WTC11 (cell line): Measurements from ENCODE around the gene LRTM2. TPM values are rescaled to one million over a fixed set of nuclear protein-coding genes. Genes with fewer than 3 reads are reported as not detected.

Source experiments
- ATAC-seq: fragments of 200-7000 bp; cut with Tn5 transposase; 2 replicates; pipeline ENCODE4 v1.10.0; 2021; ENCODE audit warnings: mild to moderate bottlenecking, moderate library complexity
- CTCF ChIA-PET: fragments of 300-600 bp; sonication (Branson Sonifier 250); formaldehyde crosslinking; loops from one replicate; lab custom pipeline; 2021; ENCODE audit warnings: antibody characterized with exemption; lab: Charles Lee
- POLR2A ChIA-PET: fragments of 350-600 bp; sonication (Branson Sonifier 250); formaldehyde crosslinking; loops from one replicate; lab custom pipeline; 2021; ENCODE audit warnings: antibody characterized with exemption; lab: Charles Lee
- DNase-seq: peaks from one replicate; pipeline ENCODE4 v3.0.0; 2021; ENCODE audit warnings: low spot score
- H3K27ac Mint-ChIP-seq: 2 replicates; pipeline ENCODE4 v1.8.0; 2021; ENCODE audit warnings: mixed read lengths
- H3K27me3 Mint-ChIP-seq: 2 replicates; pipeline ENCODE4 v1.8.0; 2021; ENCODE audit warnings: low read depth, mild to moderate bottlenecking, moderate library complexity, mixed read lengths
- H3K36me3 Mint-ChIP-seq: 2 replicates; pipeline ENCODE4 v1.8.0; 2021; ENCODE audit warnings: mixed read lengths
- H3K4me1 Mint-ChIP-seq: 2 replicates; pipeline ENCODE4 v1.8.0; 2022; ENCODE audit warnings: mixed read lengths
- H3K4me3 Mint-ChIP-seq: 2 replicates; pipeline ENCODE4 v1.8.0; 2021; ENCODE audit warnings: mild to moderate bottlenecking, moderate library complexity, mixed read lengths
- H3K9me3 Mint-ChIP-seq: 2 replicates; pipeline ENCODE4 v1.8.0; 2021; ENCODE audit warnings: mixed read lengths
- AR ChIP-seq: fragments of 250-450 bp; sonication (Bioruptor Pico); IDR thresholded peaks from 2 replicates; pipeline ENCODE4 v1.9.0; 2021; ENCODE audit warnings: mild to moderate bottlenecking
- ARID4B ChIP-seq: sonication (generic); formaldehyde crosslinking; IDR thresholded peaks from 2 replicates; pipeline ENCODE4 v1.8.0; 2023; ENCODE audit warnings: missing genetic modification reagents, mild to moderate bottlenecking, borderline replicate concordance
- CBFB ChIP-seq: sonication (generic); formaldehyde crosslinking; IDR thresholded peaks from 2 replicates; pipeline ENCODE4 v1.8.1; 2022; ENCODE audit warnings: mild to moderate bottlenecking, low read depth, missing genetic modification reagents
- CREM ChIP-seq: sonication (generic); formaldehyde crosslinking; IDR thresholded peaks from 2 replicates; pipeline ENCODE4 v1.8.1; 2022; ENCODE audit warnings: mild to moderate bottlenecking, missing genetic modification reagents, moderate library complexity
- EMX1 ChIP-seq: fragments of 250-450 bp; sonication (Bioruptor Pico); IDR thresholded peaks from 2 replicates; pipeline ENCODE4 v1.8.0; 2021; ENCODE audit warnings: mild to moderate bottlenecking
- HMGA2 ChIP-seq: fragments of 250-450 bp; sonication (Bioruptor Pico); IDR thresholded peaks from 2 replicates; pipeline ENCODE4 v1.4.0; 2021; ENCODE audit warnings: mild to moderate bottlenecking, moderate library complexity
- IRF1 ChIP-seq: sonication (generic); formaldehyde crosslinking; IDR thresholded peaks from 2 replicates; pipeline ENCODE4 v1.8.0; 2023; ENCODE audit warnings: missing genetic modification reagents
- KAT7 ChIP-seq: sonication (generic); formaldehyde crosslinking; IDR thresholded peaks from 2 replicates; pipeline ENCODE4 v1.8.1; 2023; ENCODE audit warnings: missing genetic modification reagents, mild to moderate bottlenecking, borderline replicate concordance
- MXD4 ChIP-seq: fragments of 250-450 bp; sonication (Bioruptor Pico); IDR thresholded peaks from 2 replicates; pipeline ENCODE4 v1.8.0; 2021; ENCODE audit warnings: mild to moderate bottlenecking, moderate library complexity, borderline replicate concordance
- MYBL2 ChIP-seq: sonication (generic); formaldehyde crosslinking; IDR thresholded peaks from 2 replicates; pipeline ENCODE4 v1.8.1; 2023; ENCODE audit warnings: mild to moderate bottlenecking, moderate library complexity, missing genetic modification reagents
- NFE2L1 ChIP-seq: sonication (generic); formaldehyde crosslinking; IDR thresholded peaks from 2 replicates; pipeline ENCODE4 v1.8.1; 2023; ENCODE audit warnings: missing genetic modification reagents
- NR1H2 ChIP-seq: sonication (generic); formaldehyde crosslinking; IDR thresholded peaks from 2 replicates; pipeline ENCODE4 v1.9.0; 2021; ENCODE audit warnings: mild to moderate bottlenecking, moderate library complexity, missing genetic modification reagents
- SMAD4 ChIP-seq: sonication (generic); formaldehyde crosslinking; IDR thresholded peaks from 2 replicates; pipeline ENCODE4 v1.8.0; 2022; ENCODE audit warnings: mild to moderate bottlenecking, missing genetic modification reagents
- TEAD1 ChIP-seq: sonication (generic); formaldehyde crosslinking; IDR thresholded peaks from 2 replicates; pipeline ENCODE4 v1.8.0; 2022; ENCODE audit warnings: mild to moderate bottlenecking, missing genetic modification reagents
- TEAD4 ChIP-seq: sonication (generic); formaldehyde crosslinking; IDR thresholded peaks from 2 replicates; pipeline ENCODE4 v1.8.0; 2022; ENCODE audit warnings: mild to moderate bottlenecking, missing genetic modification reagents
- TP53 ChIP-seq: sonication (generic); formaldehyde crosslinking; IDR thresholded peaks from 2 replicates; pipeline ENCODE4 v1.8.1; 2023; ENCODE audit warnings: mild to moderate bottlenecking, missing genetic modification reagents
- USF2 ChIP-seq: sonication (generic); formaldehyde crosslinking; IDR thresholded peaks from 2 replicates; pipeline ENCODE4 v1.8.1; 2023; ENCODE audit warnings: mild to moderate bottlenecking, missing genetic modification reagents, moderate library complexity
- ZNF219 ChIP-seq: sonication (generic); formaldehyde crosslinking; IDR thresholded peaks from 2 replicates; pipeline ENCODE4 v1.8.0; 2023; ENCODE audit warnings: missing genetic modification reagents, mild to moderate bottlenecking, borderline replicate concordance
- ZNF232 ChIP-seq: sonication (generic); formaldehyde crosslinking; IDR thresholded peaks from 2 replicates; pipeline ENCODE4 v1.8.0; 2022; ENCODE audit warnings: mild to moderate bottlenecking, missing genetic modification reagents
- ZSCAN18 ChIP-seq: fragments of 250-450 bp; sonication (Bioruptor Pico); IDR thresholded peaks from 2 replicates; pipeline ENCODE4 v2.1.2; 2022; ENCODE audit warnings: mild to moderate bottlenecking, moderate library complexity
- total RNA-seq: library from RNA; stranded (reverse); gene quantifications from 3 replicates; pipeline ENCODE4 v1.2.3, GENCODE V29; 2021

Gene LRTM2
- total RNA-seq, 1 experiment from 2014 or later = 0.66 TPM

GRCh38 chr12:1846421-1847405, 26.3 kb downstream of the LRTM2 start:
- POLR2A ChIA-PET = no interaction called here
- TF ChIP-seq KAT7 (CRISPR knock-in tag) (no peak), TP53 (no peak), ZNF219 (CRISPR knock-in tag) (no peak), CREM (CRISPR knock-in tag) (no peak), NR1H2 (no peak), MYBL2 (CRISPR knock-in tag) (no peak), USF2 (CRISPR knock-in tag) (no peak), HMGA2 (CRISPR knock-in tag) (no peak), NFE2L1 (CRISPR knock-in tag) (no peak), CBFB (no peak), IRF1 (CRISPR knock-in tag) (no peak), ARID4B (no peak), SMAD4 (CRISPR knock-in tag) (no peak), TEAD4 (no peak), EMX1 (CRISPR knock-in tag) (no peak), AR (CRISPR knock-in tag) (no peak), TEAD1 (no peak), ZSCAN18 (no peak), ZNF232 (CRISPR knock-in tag) (no peak), MXD4 (CRISPR knock-in tag) (no peak)
- ATAC-seq = no peak
- H3K27me3 Mint-ChIP-seq = no peaks in the 10 kb centered on the region
- peaks cover 26% of the 10 kb centered on the region for H3K4me1 Mint-ChIP-seq
- CTCF ChIA-PET = no interaction called here
- DNase-seq = peak; percentile 7
- no peak overlapping the region for H3K27ac Mint-ChIP-seq
- no peaks in the 10 kb centered on the region for H3K9me3 Mint-ChIP-seq
- H3K4me3 Mint-ChIP-seq = no peak overlapping the region
- no peaks in the 10 kb centered on the region for H3K36me3 Mint-ChIP-seq
